Stomach (tissue), 4 donors: ENCODE data around the gene HSPA5.

Experiments used
- EP300 ChIP-seq: sonication (generic); formaldehyde crosslinking; IDR thresholded peaks from one replicate; pipeline ENCODE4 v1.6.1; 2017; ENCODE audit warnings: antibody characterized with exemption
- POLR2A ChIP-seq, 4 donors: fragments of 450-650 bp; IDR thresholded peaks; one replicate each; pipeline ENCODE4 v1.6.1; 2016; ENCODE audit warnings: antibody characterized with exemption in 4 of 4, control low read depth in 2 of 4, mild to moderate bottlenecking in 1 of 4, moderate library complexity in 1 of 4
- POLR2AphosphoS5 ChIP-seq, 3 donors: sonication (generic); formaldehyde crosslinking; IDR thresholded peaks; one replicate each; pipeline ENCODE4 v1.6.1; 2016; ENCODE audit warnings: antibody characterized with exemption in 3 of 3
- TF ChIP-seq, protein P1 (sequence below), 7 experiments: fragments of 450-650 bp in 4 of 7; fragments of 200-600 bp in 3 of 7; sonication (generic) in 3 of 7; IDR thresholded peaks; one replicate each; pipeline ENCODE4 v1.5.1; 2016 to 2019; ENCODE audit warnings: antibody characterized with exemption in 7 of 7, control low read depth in 2 of 7, mild to moderate bottlenecking in 1 of 7

DNA sequence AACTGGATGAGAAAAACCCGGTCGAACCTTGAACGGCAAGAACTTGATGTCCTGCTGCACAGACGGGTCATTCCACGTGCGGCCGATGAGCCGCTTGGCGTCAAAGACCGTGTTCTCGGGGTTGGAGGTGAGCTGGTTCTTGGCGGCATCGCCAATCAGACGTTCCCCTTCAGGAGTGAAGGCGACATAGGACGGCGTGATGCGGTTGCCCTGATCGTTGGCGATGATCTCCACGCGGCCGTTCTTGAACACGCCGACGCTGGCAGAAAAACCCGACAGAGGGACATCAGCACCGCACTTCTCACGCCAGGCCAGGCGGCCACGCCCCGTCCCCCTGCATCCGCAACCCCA lies 519 bp downstream of the HSPA5 start:
- TF ChIP-seq, protein P1, sequence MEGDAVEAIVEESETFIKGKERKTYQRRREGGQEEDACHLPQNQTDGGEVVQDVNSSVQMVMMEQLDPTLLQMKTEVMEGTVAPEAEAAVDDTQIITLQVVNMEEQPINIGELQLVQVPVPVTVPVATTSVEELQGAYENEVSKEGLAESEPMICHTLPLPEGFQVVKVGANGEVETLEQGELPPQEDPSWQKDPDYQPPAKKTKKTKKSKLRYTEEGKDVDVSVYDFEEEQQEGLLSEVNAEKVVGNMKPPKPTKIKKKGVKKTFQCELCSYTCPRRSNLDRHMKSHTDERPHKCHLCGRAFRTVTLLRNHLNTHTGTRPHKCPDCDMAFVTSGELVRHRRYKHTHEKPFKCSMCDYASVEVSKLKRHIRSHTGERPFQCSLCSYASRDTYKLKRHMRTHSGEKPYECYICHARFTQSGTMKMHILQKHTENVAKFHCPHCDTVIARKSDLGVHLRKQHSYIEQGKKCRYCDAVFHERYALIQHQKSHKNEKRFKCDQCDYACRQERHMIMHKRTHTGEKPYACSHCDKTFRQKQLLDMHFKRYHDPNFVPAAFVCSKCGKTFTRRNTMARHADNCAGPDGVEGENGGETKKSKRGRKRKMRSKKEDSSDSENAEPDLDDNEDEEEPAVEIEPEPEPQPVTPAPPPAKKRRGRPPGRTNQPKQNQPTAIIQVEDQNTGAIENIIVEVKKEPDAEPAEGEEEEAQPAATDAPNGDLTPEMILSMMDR (IDR thresholded peaks at IDR 0.05) = no peak
- TF ChIP-seq POLR2A (IDR thresholded peaks at IDR 0.05) = no peak
- TF ChIP-seq POLR2AphosphoS5 (IDR thresholded peaks at IDR 0.05) = no peak
- no peak for TF ChIP-seq EP300
